OCI-LY3 (cell line): ENCODE data around the gene LGI1.

Source experiments
- EZH2phosphoT487 ChIP-seq: fragments of 200-600 bp; shearing (Covaris generic); IDR thresholded peaks from 2 replicates; pipeline ENCODE4 v1.6.1; 2018; ENCODE audit warnings: antibody characterized with exemption, mixed run types, low read depth
- TF ChIP-seq, protein P1 (sequence below): fragments of 200-600, 300-600 bp; sonication (generic); IDR thresholded peaks from 2 replicates; pipeline ENCODE4 v1.5.1; 2014; ENCODE audit warnings: antibody characterized with exemption, low read length, low read depth

DNA sequence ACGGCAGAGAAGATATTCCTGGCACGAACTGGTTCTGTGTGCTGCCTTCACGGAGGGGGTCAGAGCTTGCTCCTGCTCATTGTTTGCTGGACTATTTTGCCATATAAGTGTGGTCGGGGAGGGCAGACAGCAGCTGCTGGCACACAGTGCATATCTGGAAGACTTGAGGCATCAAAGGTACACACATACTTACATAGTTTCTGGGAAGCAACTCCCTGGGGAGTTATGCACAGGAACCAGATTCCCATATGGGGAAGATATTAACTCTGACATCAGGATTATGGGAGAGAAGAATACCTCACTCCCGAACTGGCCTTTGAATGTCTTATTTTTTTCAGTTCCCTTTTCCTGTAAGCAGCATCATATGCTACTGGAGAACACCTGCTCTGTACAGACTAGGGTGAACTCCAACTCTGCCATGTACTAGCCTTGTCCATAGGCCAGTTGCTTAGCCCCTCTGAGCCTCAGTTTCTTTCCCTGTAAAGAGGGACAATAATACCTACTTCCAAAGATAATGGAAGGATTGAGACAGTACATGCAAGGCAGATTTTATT is 41.5 kb downstream of the LGI1 start:
- TF ChIP-seq, protein P1, sequence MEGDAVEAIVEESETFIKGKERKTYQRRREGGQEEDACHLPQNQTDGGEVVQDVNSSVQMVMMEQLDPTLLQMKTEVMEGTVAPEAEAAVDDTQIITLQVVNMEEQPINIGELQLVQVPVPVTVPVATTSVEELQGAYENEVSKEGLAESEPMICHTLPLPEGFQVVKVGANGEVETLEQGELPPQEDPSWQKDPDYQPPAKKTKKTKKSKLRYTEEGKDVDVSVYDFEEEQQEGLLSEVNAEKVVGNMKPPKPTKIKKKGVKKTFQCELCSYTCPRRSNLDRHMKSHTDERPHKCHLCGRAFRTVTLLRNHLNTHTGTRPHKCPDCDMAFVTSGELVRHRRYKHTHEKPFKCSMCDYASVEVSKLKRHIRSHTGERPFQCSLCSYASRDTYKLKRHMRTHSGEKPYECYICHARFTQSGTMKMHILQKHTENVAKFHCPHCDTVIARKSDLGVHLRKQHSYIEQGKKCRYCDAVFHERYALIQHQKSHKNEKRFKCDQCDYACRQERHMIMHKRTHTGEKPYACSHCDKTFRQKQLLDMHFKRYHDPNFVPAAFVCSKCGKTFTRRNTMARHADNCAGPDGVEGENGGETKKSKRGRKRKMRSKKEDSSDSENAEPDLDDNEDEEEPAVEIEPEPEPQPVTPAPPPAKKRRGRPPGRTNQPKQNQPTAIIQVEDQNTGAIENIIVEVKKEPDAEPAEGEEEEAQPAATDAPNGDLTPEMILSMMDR: no peak
- no peak for TF ChIP-seq EZH2phosphoT487
